ENCODE measurements around the gene IL22RA2.
"Not testable (repeated sequence)": the region's sequence is repeated elsewhere in the genome, so short reads cannot be mapped to it uniquely, and the experiment has no call there.

IL22RA2 gene

DNA sequence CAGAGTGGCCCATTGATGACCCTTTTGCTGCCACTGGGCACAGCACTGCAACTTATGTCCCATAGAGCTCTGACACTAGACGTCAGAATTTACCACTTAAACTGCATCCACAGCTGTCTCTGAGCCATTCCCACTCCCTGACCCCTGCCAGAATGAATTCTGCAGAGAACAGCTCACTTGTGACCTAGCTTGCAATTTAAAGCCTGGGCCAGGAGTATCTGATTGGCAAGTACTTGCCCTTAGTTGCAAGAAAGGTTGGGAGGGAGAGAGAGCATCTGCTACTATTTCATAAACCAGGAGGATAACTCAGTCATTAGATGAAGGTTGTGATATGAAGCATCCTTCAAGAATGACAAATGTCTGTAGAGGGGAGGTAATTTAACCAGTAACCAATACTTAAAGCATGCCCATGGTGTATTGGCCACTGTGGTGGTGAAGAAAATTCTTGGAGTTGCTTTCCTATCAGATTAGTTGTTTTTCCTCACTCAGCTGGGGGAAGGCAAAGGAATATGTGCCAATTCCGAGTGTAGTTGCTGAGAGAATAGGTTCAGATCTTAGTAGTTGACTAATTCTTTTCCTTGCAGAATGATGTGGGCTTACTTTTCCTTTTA lies 46.5 kb downstream of the IL22RA2 start:
- no peak for DNase-seq (ENCODE audit: low read depth in 2 of 2)

GRCh38 chr6:137123078-137123477 lies 50.4 kb downstream of the IL22RA2 start:
- DNase-seq (ENCODE audit: low read depth in 2 of 2) = no peak

GRCh38 chr6:137122612-137123011 lies 50.8 kb downstream of the IL22RA2 start:
- DNase-seq (ENCODE audit: low read depth in 2 of 2) = no peak

DNA sequence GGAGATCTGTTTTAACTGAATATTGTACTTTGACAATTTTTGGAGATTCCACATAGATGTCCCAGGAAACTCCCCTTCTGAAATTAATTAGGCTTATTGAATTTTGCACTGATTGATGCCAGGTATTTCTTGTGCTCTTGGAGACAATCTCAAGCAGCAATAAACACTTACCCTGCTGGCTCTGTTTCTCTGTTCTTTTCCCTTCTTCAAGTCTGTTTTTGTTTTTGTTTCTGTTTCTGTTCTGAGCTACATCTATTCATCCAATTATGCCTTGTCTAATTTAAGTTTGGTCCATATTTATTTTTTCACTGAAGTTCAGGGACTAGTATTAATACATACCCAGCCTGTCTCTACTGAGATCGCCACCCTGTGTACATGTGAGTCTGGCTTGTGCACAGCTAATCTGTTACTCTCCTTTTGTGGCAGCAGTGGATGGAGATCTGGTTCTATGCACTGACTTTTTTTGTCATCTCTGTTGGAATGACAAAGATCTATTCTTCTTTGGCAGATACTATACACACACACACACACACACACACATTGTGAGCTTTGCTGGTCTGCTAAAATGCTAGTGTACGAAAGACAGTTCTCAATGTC lies 51.9 kb downstream of the IL22RA2 start:
- no peak for DNase-seq (ENCODE audit: low read depth in 2 of 2)

- DNase-seq (ENCODE audit: low read depth in 2 of 2) = no peak
These were observed 52.7 kb downstream of the IL22RA2 start for GRCh38 chr6:137120748-137121147.

GRCh38 chr6:137119196-137120104 lies 54.0 kb downstream of the IL22RA2 start:
- no peak for DNase-seq (ENCODE audit: low read depth in 2 of 2)

DNA sequence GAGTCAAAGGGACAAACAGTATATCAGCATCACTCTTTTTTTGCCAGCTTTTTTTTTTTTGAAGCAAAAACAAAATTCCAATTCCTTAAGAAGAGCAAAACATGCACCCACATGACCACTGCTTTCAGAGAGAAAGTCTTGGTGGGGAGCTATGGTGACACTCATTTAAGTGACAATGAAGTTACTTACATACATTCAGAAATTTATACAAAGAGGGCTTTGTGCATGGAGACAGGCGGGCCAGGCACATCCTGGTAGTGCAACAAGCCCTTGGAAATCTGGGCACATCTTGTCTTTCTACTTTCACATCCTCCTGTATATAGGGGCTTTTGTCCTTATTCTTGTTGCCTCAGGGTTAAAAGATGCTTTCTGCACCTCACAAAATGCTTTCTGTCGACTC lies 55.9 kb downstream of the IL22RA2 start:
- no peak for DNase-seq (ENCODE audit: low read depth in 2 of 2)

- no peak for DNase-seq (ENCODE audit: low read depth in 2 of 2)
These were observed 56.6 kb downstream of the IL22RA2 start for GRCh38 chr6:137116807-137117206.

- no peak for DNase-seq (ENCODE audit: low read depth in 2 of 2)
These were observed 57.8 kb downstream of the IL22RA2 start for GRCh38 chr6:137115658-137116057.

- DNase-seq (ENCODE audit: low read depth in 2 of 2) = no peak
These were observed 61.4 kb downstream of the IL22RA2 start for GRCh38 chr6:137112067-137112355.

DNA sequence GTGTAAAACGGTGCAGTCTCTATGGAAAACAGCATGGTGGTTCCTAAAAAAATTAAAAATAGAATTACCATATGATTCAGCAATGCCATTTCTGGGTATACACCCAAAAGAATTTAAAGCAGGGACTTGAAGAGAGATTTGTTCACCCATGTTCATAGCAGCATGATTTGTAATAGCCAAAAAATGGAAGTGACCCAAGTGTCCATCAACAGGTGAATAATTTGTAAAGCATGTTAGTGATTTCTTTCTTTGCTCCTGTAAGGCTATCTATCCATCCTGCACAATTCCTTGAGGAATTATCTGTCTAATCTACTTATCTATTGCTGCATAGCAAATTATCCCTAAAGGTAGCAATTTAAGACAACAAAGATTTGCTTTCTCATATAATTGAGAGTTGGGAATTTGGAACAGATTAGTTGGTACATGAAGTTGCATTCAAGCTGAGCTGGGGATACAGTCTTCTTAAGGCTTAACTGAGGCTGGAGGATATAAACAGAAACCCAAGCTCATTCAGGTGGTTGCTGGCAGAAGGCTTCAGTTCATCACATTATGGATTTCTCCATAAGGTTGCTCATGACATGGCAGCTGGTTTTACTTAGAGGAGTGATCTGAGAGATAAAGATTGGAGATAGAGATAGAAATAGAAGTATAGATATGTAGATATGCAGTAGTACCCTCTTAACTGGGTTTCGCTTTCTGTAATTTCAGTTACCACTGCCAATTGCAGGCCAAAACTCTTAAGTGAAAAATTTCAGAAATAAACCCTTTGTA lies 62.0 kb downstream of the IL22RA2 start:
- DNase-seq (ENCODE audit: low read depth in 2 of 2) = no peak

GRCh38 chr6:137107767-137108105 lies 65.7 kb downstream of the IL22RA2 start:
- DNase-seq (ENCODE audit: low read depth in 2 of 2) = no peak

DNA sequence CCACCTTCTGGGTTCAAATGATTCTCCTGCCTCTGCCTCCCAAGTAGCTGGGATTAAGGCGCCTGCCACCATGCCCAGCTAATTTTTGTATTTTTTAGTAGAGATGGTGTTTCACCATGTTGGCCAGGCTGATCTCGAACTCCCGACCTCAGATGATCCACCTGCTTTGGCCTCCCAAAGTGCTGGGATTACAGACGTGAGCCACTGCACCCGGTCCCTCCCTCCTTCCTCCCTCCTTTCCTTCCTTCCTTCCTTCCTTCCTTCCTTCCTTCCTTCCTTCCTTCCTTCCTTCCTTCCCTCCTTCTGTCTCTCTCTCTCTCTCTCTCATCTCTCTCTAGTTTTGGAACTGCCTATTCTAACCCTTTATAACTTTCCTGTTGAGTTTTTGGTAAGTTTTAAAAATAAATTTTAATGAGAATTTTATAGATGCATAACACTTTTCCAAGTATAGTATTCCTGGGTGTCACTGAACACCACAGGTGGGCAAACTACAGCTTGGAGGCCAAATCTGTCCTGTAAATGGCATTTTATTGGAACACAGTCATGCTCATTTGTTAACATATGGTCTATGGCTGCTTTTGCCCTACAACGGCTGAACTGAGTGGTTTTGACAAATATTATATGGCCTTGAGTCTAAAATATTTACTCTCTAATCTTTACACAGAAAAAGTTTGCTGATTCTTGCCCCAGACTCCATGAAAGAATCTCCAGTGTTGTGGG lies 66.2 kb downstream of the IL22RA2 start:
- DNase-seq (ENCODE audit: low read depth in 2 of 2) = not testable (repeated sequence)

GRCh38 chr6:137106183-137106582 lies 67.3 kb downstream of the IL22RA2 start:
- no peak for DNase-seq (ENCODE audit: low read depth in 2 of 2)

GRCh38 chr6:137105375-137105774 lies 68.1 kb downstream of the IL22RA2 start:
- DNase-seq (ENCODE audit: low read depth in 2 of 2) = no peak

DNA sequence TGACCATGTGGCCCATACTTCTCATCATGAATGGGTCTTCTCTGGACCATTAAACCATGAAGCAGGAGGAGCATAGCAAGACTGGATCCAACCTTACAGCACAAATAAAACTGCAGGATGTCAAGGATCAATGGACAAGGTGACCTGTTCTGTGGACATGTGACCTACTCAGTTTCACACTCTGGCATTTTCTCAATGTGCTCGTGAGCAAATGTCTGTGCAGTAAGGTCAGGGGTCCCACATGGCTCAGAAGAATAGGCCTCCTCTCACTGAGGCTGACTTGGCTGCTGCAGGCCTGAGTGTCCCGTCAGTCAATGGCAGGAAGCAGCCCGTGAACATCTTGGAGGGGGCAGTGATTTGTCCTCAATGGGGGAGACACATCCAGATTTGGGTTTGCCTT lies 68.5 kb downstream of the IL22RA2 start:
- DNase-seq (ENCODE audit: low read depth in 2 of 2) = no peak

GRCh38 chr6:137102851-137103492 lies 70.5 kb downstream of the IL22RA2 start:
- no peak for DNase-seq (ENCODE audit: low read depth in 2 of 2)

DNA sequence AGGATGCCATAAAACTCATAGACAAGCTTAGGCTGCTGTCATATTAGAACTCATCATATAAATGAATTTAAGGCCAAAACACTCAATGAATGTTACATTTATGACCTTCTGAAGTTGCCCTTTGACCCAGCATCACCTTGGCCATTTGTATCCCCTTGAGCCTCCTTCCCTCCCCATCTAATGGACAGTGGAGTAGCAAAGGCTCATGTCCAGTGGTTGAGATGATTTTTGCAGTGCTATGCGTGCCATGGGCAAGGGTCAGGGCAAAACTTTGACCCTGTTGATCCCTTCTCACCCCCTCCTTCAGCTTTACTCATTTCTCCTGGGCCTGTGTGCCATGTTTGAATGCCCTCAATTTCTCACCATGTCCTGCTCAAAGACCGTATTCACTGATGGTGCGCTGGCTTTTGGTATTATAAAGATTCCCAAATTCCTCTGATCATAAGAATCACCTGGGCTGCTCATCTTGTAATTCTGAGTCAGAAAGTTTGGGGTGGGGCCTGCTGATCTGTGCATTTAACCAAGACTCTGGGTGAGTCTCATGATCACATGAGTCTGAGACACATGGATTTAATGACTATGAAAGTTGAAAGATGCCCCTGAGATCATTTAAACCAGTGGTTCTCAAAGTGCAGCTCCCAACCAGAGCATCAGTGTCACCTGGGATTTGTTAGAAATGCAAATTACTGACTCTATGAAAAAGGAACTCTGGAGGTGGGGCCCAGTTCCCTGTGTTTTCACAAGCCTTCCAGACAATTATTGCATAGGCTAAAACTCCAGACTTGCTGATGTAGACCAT lies 71.2 kb downstream of the IL22RA2 start:
- no peak for DNase-seq (ENCODE audit: low read depth in 2 of 2)

GRCh38 chr6:137099689-137100403 lies 73.6 kb downstream of the IL22RA2 start:
- DNase-seq (ENCODE audit: low read depth in 2 of 2) = no peak

DNA sequence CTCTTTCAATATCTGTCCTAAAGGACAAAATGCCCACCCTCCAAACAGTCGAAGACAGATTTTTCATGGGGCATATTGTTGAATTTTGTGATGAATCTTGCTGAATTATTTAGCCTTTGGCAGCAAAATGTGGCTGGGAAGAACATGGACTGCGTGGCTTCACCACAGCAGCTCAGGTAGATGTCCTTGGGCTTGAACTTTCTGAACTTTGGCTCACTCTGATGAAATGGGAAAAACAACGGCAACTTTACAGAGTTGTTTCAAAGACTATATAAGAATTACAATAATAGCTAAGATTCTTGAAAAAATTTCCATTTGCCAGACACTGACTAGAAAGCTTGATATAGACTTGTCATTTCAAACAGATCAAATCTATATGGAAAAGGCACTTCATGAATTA lies 75.9 kb downstream of the IL22RA2 start:
- no peak for DNase-seq (ENCODE audit: low read depth in 2 of 2)
